ENCODE results near the gene ZNF408.

The ZNF408 gene

GRCh38 chr11:46686886-46687795, 13.7 kb upstream of the ZNF408 start:
- H3K36me3 ChIP-seq (ENCODE audit: low read length), result no peaks in the 10 kb centered on the region
- H3K79me2 ChIP-seq (ENCODE audit: insufficient read depth, low read length), result no peaks in the 10 kb centered on the region
- H3K27ac ChIP-seq (ENCODE audit: low read depth, low read length), result no peak overlapping the region
- TF ChIP-seq EZH2phosphoT487 (conservative IDR thresholded peaks at IDR 0.05; ENCODE audit: low read length) (no peak), CTCF (IDR thresholded peaks at IDR 0.05; ENCODE audit: insufficient read depth, low read length, poor library complexity, severe bottlenecking) (no peak)
- no peaks in the 10 kb centered on the region for H4K20me1 ChIP-seq (ENCODE audit: low read depth, low read length)
- H3K9ac ChIP-seq (ENCODE audit: low read length), result no peak overlapping the region
- H3K4me3 ChIP-seq (ENCODE audit: insufficient read depth, low read length, poor library complexity, severe bottlenecking), result no peak overlapping the region
- H3K9me3 ChIP-seq (ENCODE audit: insufficient read depth, low read length), result no peaks in the 10 kb centered on the region
- no peak overlapping the region for H2AFZ ChIP-seq (ENCODE audit: low read depth, low read length, severe bottlenecking)
- H3K27me3 ChIP-seq (ENCODE audit: low read length), result no peaks in the 10 kb centered on the region
- no peaks in the 10 kb centered on the region for H3F3A ChIP-seq (ENCODE audit: insufficient read depth)
- H3K9me2 ChIP-seq (replicated peaks; ENCODE audit: insufficient read depth, low read length), result no peaks in the 10 kb centered on the region
- H3K4me2 ChIP-seq (ENCODE audit: low read depth, low read length, poor library complexity, severe bottlenecking), result no peak overlapping the region

- Histone ChIP-seq H3K4me3 (ENCODE audit: insufficient read depth, low read length, poor library complexity, severe bottlenecking) (no peak overlapping the region), H3K4me2 (ENCODE audit: low read depth, low read length, poor library complexity, severe bottlenecking) (no peak overlapping the region), H3K27me3 (ENCODE audit: low read length) (no peaks in the 10 kb centered on the region), H3F3A (ENCODE audit: insufficient read depth) (no peaks in the 10 kb centered on the region), H3K79me2 (ENCODE audit: insufficient read depth, low read length) (no peaks in the 10 kb centered on the region), H4K20me1 (ENCODE audit: low read depth, low read length) (no peaks in the 10 kb centered on the region), H3K9ac (ENCODE audit: low read length) (no peak overlapping the region), H3K27ac (ENCODE audit: low read depth, low read length) (no peak overlapping the region), H2AFZ (ENCODE audit: low read depth, low read length, severe bottlenecking) (no peak overlapping the region), H3K9me2 (replicated peaks; ENCODE audit: insufficient read depth, low read length) (no peaks in the 10 kb centered on the region), H3K9me3 (ENCODE audit: insufficient read depth, low read length) (no peaks in the 10 kb centered on the region), H3K36me3 (ENCODE audit: low read length) (no peaks in the 10 kb centered on the region)
- TF ChIP-seq CTCF (IDR thresholded peaks at IDR 0.05; ENCODE audit: insufficient read depth, low read length, poor library complexity, severe bottlenecking) (no peak), EZH2phosphoT487 (conservative IDR thresholded peaks at IDR 0.05; ENCODE audit: low read length) (no peak)
Measured at GRCh38 chr11:46690702-46691101, 10.1 kb upstream of the ZNF408 start.

GRCh38 chr11:46692450-46692849, 8.4 kb upstream of the ZNF408 start:
- Histone ChIP-seq H3K9me2 (replicated peaks; ENCODE audit: insufficient read depth, low read length) (no peaks in the 10 kb centered on the region), H3F3A (ENCODE audit: insufficient read depth) (no peaks in the 10 kb centered on the region), H3K9ac (ENCODE audit: low read length) (no peak overlapping the region), H4K20me1 (ENCODE audit: low read depth, low read length) (no peaks in the 10 kb centered on the region), H2AFZ (ENCODE audit: low read depth, low read length, severe bottlenecking) (no peak overlapping the region), H3K27me3 (ENCODE audit: low read length) (no peaks in the 10 kb centered on the region), H3K4me3 (ENCODE audit: insufficient read depth, low read length, poor library complexity, severe bottlenecking) (no peak overlapping the region), H3K4me2 (ENCODE audit: low read depth, low read length, poor library complexity, severe bottlenecking) (no peak overlapping the region), H3K9me3 (ENCODE audit: insufficient read depth, low read length) (no peaks in the 10 kb centered on the region), H3K79me2 (ENCODE audit: insufficient read depth, low read length) (no peaks in the 10 kb centered on the region), H3K36me3 (ENCODE audit: low read length) (no peaks in the 10 kb centered on the region), H3K27ac (ENCODE audit: low read depth, low read length) (no peak overlapping the region)
- TF ChIP-seq CTCF (IDR thresholded peaks at IDR 0.05; ENCODE audit: insufficient read depth, low read length, poor library complexity, severe bottlenecking) (no peak), EZH2phosphoT487 (conservative IDR thresholded peaks at IDR 0.05; ENCODE audit: low read length) (no peak)

Measured in SU-DHL-6 (cell line).